Retinal pigment epithelial cell (primary cell): ENCODE results near the gene KLF11.

Experiments used
- DNase-seq: peaks from one replicate; pipeline ENCODE4 v3.0.0-alpha.2; 2010; ENCODE audit warnings: low read depth
- H3K4me3 ChIP-seq: 2 replicates; pipeline ENCODE4 v1.5.1; 2011; ENCODE audit warnings: mild to moderate bottlenecking, low read length, control low read depth, moderate library complexity
- CTCF ChIP-seq: conservative IDR thresholded peaks from 2 replicates; pipeline ENCODE4 v1.5.1; 2011; ENCODE audit warnings: low read depth, low read length, control low read depth, inconsistent platforms

Gene KLF11

GRCh38 chr2:10095175-10095574, 51.8 kb downstream of the KLF11 start:
- H3K4me3 ChIP-seq = no peak overlapping the region
- no peak for DNase-seq

GRCh38 chr2:10096641-10097040, 53.3 kb downstream of the KLF11 start:
- no peak for TF ChIP-seq CTCF
- DNase-seq = no peak
- no peak overlapping the region for H3K4me3 ChIP-seq

More at GRCh38 chr2:10095175-10095574, 51.8 kb downstream of the KLF11 start:
- TF ChIP-seq CTCF = no peak

- H3K4me3 ChIP-seq = no peak overlapping the region
- no peak for DNase-seq
- TF ChIP-seq CTCF = peak; percentile 94
These were observed 54.2 kb downstream of the KLF11 start for GRCh38 chr2:10097352-10098148.

GRCh38 chr2:10101491-10101890, 58.1 kb downstream of the KLF11 start:
- no peak for DNase-seq
- TF ChIP-seq CTCF = no peak
- no peak overlapping the region for H3K4me3 ChIP-seq

GRCh38 chr2:10103179-10103578, 59.8 kb downstream of the KLF11 start:
- no peak for DNase-seq
- no peak overlapping the region for H3K4me3 ChIP-seq
- TF ChIP-seq CTCF = no peak
